C4-2B (cell line): Measurements from ENCODE around the gene ST7.

ENCODE experiments used
- ZFX ChIP-seq: fragments of 450-650 bp; IDR thresholded peaks from 2 replicates; pipeline ENCODE4 v1.6.1; 2017
- TF ChIP-seq, protein P1 (sequence below): fragments of 450-650 bp; conservative IDR thresholded peaks from 2 replicates; pipeline ENCODE4 v1.5.1; 2017; ENCODE audit warnings: mild to moderate bottlenecking

DNA sequence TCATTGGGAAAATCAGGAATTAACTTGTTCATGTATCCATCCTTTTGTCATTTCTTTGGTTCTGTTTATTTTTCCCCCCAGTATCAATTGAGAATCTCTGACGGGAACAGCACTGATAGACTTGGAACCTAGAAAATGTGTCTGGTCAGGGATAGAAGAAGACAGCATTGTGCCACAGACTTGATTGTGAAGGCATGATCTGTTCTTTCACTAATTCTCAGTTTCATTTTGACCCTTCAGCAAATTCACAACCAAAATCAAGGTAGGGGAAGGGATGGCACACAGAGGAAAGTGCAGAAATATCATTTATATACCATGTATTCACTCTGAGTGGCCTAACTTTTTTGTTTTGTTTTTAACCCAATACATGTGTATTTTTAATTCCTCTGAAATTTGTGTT, 262.7 kb downstream of the ST7 start:
- no peak for TF ChIP-seq ZFX
- TF ChIP-seq, protein P1, sequence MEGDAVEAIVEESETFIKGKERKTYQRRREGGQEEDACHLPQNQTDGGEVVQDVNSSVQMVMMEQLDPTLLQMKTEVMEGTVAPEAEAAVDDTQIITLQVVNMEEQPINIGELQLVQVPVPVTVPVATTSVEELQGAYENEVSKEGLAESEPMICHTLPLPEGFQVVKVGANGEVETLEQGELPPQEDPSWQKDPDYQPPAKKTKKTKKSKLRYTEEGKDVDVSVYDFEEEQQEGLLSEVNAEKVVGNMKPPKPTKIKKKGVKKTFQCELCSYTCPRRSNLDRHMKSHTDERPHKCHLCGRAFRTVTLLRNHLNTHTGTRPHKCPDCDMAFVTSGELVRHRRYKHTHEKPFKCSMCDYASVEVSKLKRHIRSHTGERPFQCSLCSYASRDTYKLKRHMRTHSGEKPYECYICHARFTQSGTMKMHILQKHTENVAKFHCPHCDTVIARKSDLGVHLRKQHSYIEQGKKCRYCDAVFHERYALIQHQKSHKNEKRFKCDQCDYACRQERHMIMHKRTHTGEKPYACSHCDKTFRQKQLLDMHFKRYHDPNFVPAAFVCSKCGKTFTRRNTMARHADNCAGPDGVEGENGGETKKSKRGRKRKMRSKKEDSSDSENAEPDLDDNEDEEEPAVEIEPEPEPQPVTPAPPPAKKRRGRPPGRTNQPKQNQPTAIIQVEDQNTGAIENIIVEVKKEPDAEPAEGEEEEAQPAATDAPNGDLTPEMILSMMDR: no peak
